K562 (cell line): Measurements from ENCODE around the gene OR7C1. TPM values are rescaled to one million over a fixed set of nuclear protein-coding genes. Genes with fewer than 3 reads are reported as not detected.

Experiments
- ARID1B ChIP-seq: fragments of 450-650 bp; IDR thresholded peaks from 2 replicates; pipeline ENCODE4 v1.6.1; 2016; ENCODE audit warnings: antibody characterized with exemption, mild to moderate bottlenecking, inconsistent platforms
- CBX1 ChIP-seq: sonication (generic); IDR thresholded peaks from 2 replicates; pipeline ENCODE4 v1.6.1; 2016; ENCODE audit warnings: antibody characterized with exemption, low read depth, mild to moderate bottlenecking
- CBX5 ChIP-seq: IDR thresholded peaks from 2 replicates; pipeline ENCODE4 v1.6.1; 2014; ENCODE audit warnings: low read depth, borderline replicate concordance
- CHCHD3 ChIP-seq: fragments of 250-450 bp; sonication (Bioruptor Pico); IDR thresholded peaks from 2 replicates; pipeline ENCODE4 v2.1.2; 2022; ENCODE audit warnings: mild to moderate bottlenecking
- CTBP1 ChIP-seq: fragments of 450-650 bp; IDR thresholded peaks from 2 replicates; pipeline ENCODE4 v1.6.1; 2016; ENCODE audit warnings: borderline replicate concordance
- E2F3 ChIP-seq: fragments of 250-450 bp; sonication (Bioruptor Pico); IDR thresholded peaks from 2 replicates; pipeline ENCODE4 v1.4.0; 2020; ENCODE audit warnings: mild to moderate bottlenecking
- ESRRB ChIP-seq: fragments of 250-450 bp; sonication (Bioruptor Pico); IDR thresholded peaks from 2 replicates; pipeline ENCODE4 v1.5.0; 2020; ENCODE audit warnings: mild to moderate bottlenecking, moderate library complexity, borderline replicate concordance
- ETV6 ChIP-seq, 3 experiments: fragments of 150-350 bp in 1 of 3; sonication (generic) in 1 of 3; formaldehyde crosslinking in 1 of 3; IDR thresholded peaks; 2 replicates each; pipeline versions ENCODE4 v1.6.1 to v1.8.0; 2014 to 2022; ENCODE audit warnings: borderline replicate concordance in 2 of 3, low read depth in 2 of 3, antibody characterized with exemption in 1 of 3, low read length in 1 of 3, mild to moderate bottlenecking in 1 of 3, missing genetic modification reagents in 1 of 3
- FOSL1 ChIP-seq: fragments of 200-800 bp; sonication (Bioruptor generic); conservative IDR thresholded peaks from 2 replicates; pipeline ENCODE4 v1.6.1; 2016; ENCODE audit warnings: missing genetic modification characterization, missing compliant biosample characterization
- FOXA1 ChIP-seq: fragments of 450-650 bp; IDR thresholded peaks from 2 replicates; pipeline ENCODE4 v1.6.1; 2016; ENCODE audit warnings: mild to moderate bottlenecking, borderline replicate concordance
- HOXB6 ChIP-seq: fragments of 250-450 bp; sonication (Bioruptor Pico); IDR thresholded peaks from 2 replicates; pipeline ENCODE4 v1.5.1; 2022; ENCODE audit warnings: mild to moderate bottlenecking, borderline replicate concordance
- KDM4B ChIP-seq, 2 experiments: fragments of 450-650 bp in 1 of 2; sonication (generic) in 1 of 2; IDR thresholded peaks; 2 replicates each; pipeline ENCODE4 v1.6.1; 2016 to 2017; ENCODE audit warnings: borderline replicate concordance in 2 of 2, antibody characterized with exemption in 1 of 2, low read depth in 1 of 2, mild to moderate bottlenecking in 1 of 2
- LARP7 ChIP-seq: fragments of 450-650 bp; IDR thresholded peaks from 2 replicates; pipeline ENCODE4 v1.6.1; 2016
- MEIS2 ChIP-seq: fragments of 450-650 bp; IDR thresholded peaks from 2 replicates; pipeline ENCODE4 v1.6.1; 2014; ENCODE audit warnings: mild to moderate bottlenecking; ENCODE audit not compliant: partially characterized antibody
- PML ChIP-seq: IDR thresholded peaks from 2 replicates; pipeline ENCODE4 v1.6.1; 2012; ENCODE audit warnings: low read length, inconsistent platforms
- POLR2H ChIP-seq: IDR thresholded peaks from 2 replicates; pipeline ENCODE4 v1.6.1; 2016; ENCODE audit warnings: missing genetic modification characterization, low read depth, mild to moderate bottlenecking, control low read depth, missing compliant biosample characterization, moderate library complexity
- RAD51 ChIP-seq: fragments of 450-650 bp; IDR thresholded peaks from 2 replicates; pipeline ENCODE4 v1.7.1; 2016; ENCODE audit warnings: low read depth, mild to moderate bottlenecking, borderline replicate concordance
- SOX6 ChIP-seq: fragments of 450-650 bp; IDR thresholded peaks from 2 replicates; pipeline ENCODE4 v1.6.1; 2014; ENCODE audit warnings: mild to moderate bottlenecking
- SPI1 ChIP-seq: IDR thresholded peaks from 2 replicates; pipeline ENCODE4 v1.6.1; 2011; ENCODE audit warnings: low read depth, low read length, control low read depth, borderline replicate concordance
- TAL1 ChIP-seq: fragments of 450-650 bp; IDR thresholded peaks from 2 replicates; pipeline ENCODE4 v1.6.1; 2016; ENCODE audit warnings: mild to moderate bottlenecking
- ZNF23 ChIP-seq: fragments of 250-450 bp; sonication (Bioruptor Pico); IDR thresholded peaks from 2 replicates; pipeline ENCODE4 v1.4.0; 2020; ENCODE audit warnings: mild to moderate bottlenecking
- ZNF263 ChIP-seq: sonication (generic); formaldehyde crosslinking; IDR thresholded peaks from 2 replicates; pipeline ENCODE4 v1.8.0; 2022; ENCODE audit warnings: mild to moderate bottlenecking, missing genetic modification reagents, borderline replicate concordance
- ZNF57 ChIP-seq: fragments of 450-650 bp; formaldehyde crosslinking; IDR thresholded peaks from 2 replicates; pipeline ENCODE4 v1.4.0; 2020; ENCODE audit warnings: mild to moderate bottlenecking, moderate library complexity
- polyA plus RNA-seq, 8 experiments: library from polyadenylated mRNA; depleted of rRNA in 4 of 8; stranded (reverse) in 5 of 8; unstranded in 3 of 8; fragments of >200 nt; fragmentation: Nextera tagmentation in 2 of 8; fragmentation: Illumina TruSeq in 1 of 8; extraction: Ambion mirVana in 2 of 8; extraction: Trizol in 1 of 8; gene quantifications; 2 replicates each; pipeline versions ENCODE4 v1.2.1 to v1.2.3, GENCODE V29; 2011 to 2014; ENCODE audit warnings: inconsistent platforms in 1 of 8, missing spikeins in 1 of 8
- total RNA-seq, 7 experiments: library from RNA; depleted of rRNA in 6 of 7; stranded (reverse); fragments of >200 nt in 6 of 7; fragmentation: Illumina TruSeq in 2 of 7; extraction: Trizol in 2 of 7; gene quantifications; 2 replicates each; pipeline versions ENCODE4 v1.2.1 to v1.2.3, GENCODE V29; 2011 to 2021; ENCODE audit warnings: low replicate concordance in 1 of 7
- TF ChIP-seq, protein P1 (sequence below): sonication (generic); formaldehyde crosslinking; IDR thresholded peaks from 2 replicates; pipeline ENCODE4 v1.8.0; 2022; ENCODE audit warnings: missing genetic modification reagents, mild to moderate bottlenecking, moderate library complexity, borderline replicate concordance
- TF ChIP-seq, protein P2 (sequence below), 2 experiments: fragments of 450-650 bp; IDR thresholded peaks; 2 replicates each; pipeline ENCODE4 v1.6.1; 2018; ENCODE audit warnings: mild to moderate bottlenecking in 2 of 2, low read depth in 1 of 2; ENCODE audit not compliant: partially characterized antibody in 2 of 2
- TF ChIP-seq, protein P3 (sequence below): fragments of 450-650 bp; IDR thresholded peaks from 2 replicates; pipeline ENCODE4 v1.6.1; 2017; ENCODE audit warnings: mild to moderate bottlenecking, moderate library complexity

Gene OR7C1
- total and polyA plus RNA-seq, 9 of the 15 experiments (the other 6 are each of a cell fraction or from before 2014, with no cell fraction given): 0.01 to 0.18 (median 0.10) TPM; not detected in 1

DNA sequence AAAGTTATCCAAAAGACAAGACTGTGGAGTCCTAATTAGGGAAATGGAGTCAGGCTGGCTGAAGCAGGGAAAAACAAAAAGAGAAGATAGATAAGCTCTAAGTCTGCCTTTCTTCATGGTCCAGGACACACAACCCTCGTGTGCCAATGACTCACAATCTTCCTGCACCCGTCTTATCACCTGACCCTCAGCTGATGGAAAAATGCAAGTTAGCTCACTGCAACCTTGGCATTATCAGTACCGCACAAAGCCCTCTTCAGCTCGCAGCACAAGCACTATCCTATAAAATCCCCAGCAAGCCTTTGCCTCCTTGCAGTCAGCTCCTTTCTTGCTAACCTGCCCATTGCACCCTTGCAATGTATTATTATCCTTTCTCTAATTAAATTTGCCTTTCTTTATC, 4.3 kb downstream of the OR7C1 start (continued):
- no peak for TF ChIP-seq ETV6 (IDR thresholded peaks at IDR 0.05; ENCODE audit: borderline replicate concordance in 1 of 2, low read depth in 2 of 2, low read length in 1 of 2)
- no peak for TF ChIP-seq ETV6 (CRISPR knock-in tag; IDR thresholded peaks at IDR 0.05; ENCODE audit: borderline replicate concordance)
- no peak for TF ChIP-seq CBX5
- no peak for TF ChIP-seq HOXB6 (CRISPR knock-in tag)
- no peak for TF ChIP-seq ZNF23 (CRISPR knock-in tag)
- no peak for TF ChIP-seq ZNF263 (CRISPR knock-in tag)
- no peak for TF ChIP-seq ZNF57 (CRISPR knock-in tag)
- TF ChIP-seq CTBP1: peak; percentile 40; the same call in 1 of the 2 replicates
- no peak for TF ChIP-seq RAD51
- no peak for TF ChIP-seq PML
- TF ChIP-seq, protein P1, sequence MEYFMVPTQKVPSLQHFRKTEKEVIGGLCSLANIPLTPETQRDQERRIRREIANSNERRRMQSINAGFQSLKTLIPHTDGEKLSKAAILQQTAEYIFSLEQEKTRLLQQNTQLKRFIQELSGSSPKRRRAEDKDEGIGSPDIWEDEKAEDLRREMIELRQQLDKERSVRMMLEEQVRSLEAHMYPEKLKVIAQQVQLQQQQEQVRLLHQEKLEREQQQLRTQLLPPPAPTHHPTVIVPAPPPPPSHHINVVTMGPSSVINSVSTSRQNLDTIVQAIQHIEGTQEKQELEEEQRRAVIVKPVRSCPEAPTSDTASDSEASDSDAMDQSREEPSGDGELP (CRISPR knock-in tag): peak; percentile 82
- TF ChIP-seq ARID1B: peak; percentile 69
- TF ChIP-seq, protein P2, sequence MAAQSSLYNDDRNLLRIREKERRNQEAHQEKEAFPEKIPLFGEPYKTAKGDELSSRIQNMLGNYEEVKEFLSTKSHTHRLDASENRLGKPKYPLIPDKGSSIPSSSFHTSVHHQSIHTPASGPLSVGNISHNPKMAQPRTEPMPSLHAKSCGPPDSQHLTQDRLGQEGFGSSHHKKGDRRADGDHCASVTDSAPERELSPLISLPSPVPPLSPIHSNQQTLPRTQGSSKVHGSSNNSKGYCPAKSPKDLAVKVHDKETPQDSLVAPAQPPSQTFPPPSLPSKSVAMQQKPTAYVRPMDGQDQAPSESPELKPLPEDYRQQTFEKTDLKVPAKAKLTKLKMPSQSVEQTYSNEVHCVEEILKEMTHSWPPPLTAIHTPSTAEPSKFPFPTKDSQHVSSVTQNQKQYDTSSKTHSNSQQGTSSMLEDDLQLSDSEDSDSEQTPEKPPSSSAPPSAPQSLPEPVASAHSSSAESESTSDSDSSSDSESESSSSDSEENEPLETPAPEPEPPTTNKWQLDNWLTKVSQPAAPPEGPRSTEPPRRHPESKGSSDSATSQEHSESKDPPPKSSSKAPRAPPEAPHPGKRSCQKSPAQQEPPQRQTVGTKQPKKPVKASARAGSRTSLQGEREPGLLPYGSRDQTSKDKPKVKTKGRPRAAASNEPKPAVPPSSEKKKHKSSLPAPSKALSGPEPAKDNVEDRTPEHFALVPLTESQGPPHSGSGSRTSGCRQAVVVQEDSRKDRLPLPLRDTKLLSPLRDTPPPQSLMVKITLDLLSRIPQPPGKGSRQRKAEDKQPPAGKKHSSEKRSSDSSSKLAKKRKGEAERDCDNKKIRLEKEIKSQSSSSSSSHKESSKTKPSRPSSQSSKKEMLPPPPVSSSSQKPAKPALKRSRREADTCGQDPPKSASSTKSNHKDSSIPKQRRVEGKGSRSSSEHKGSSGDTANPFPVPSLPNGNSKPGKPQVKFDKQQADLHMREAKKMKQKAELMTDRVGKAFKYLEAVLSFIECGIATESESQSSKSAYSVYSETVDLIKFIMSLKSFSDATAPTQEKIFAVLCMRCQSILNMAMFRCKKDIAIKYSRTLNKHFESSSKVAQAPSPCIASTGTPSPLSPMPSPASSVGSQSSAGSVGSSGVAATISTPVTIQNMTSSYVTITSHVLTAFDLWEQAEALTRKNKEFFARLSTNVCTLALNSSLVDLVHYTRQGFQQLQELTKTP (IDR thresholded peaks at IDR 0.05; ENCODE audit: low read depth in 1 of 2, partially characterized antibody in 2 of 2): no peak
- TF ChIP-seq FOSL1 (tag): peak; percentile 93
- TF ChIP-seq POLR2H (tag): no peak
- TF ChIP-seq ESRRB (CRISPR knock-in tag): no peak
- no peak for TF ChIP-seq CBX1
- TF ChIP-seq, protein P3, sequence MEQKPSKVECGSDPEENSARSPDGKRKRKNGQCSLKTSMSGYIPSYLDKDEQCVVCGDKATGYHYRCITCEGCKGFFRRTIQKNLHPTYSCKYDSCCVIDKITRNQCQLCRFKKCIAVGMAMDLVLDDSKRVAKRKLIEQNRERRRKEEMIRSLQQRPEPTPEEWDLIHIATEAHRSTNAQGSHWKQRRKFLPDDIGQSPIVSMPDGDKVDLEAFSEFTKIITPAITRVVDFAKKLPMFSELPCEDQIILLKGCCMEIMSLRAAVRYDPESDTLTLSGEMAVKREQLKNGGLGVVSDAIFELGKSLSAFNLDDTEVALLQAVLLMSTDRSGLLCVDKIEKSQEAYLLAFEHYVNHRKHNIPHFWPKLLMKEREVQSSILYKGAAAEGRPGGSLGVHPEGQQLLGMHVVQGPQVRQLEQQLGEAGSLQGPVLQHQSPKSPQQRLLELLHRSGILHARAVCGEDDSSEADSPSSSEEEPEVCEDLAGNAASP: no peak
- no peak for TF ChIP-seq FOXA1
- TF ChIP-seq TAL1: no peak
- no peak for TF ChIP-seq CHCHD3 (CRISPR knock-in tag)
- TF ChIP-seq E2F3: no peak
- TF ChIP-seq LARP7: no peak
- TF ChIP-seq SPI1: no peak
- 0 out of 2 replicates have a peak, but pooled peaks have one; percentile 32 for TF ChIP-seq SOX6
- no peak for TF ChIP-seq MEIS2
- TF ChIP-seq KDM4B (IDR thresholded peaks at IDR 0.05; ENCODE audit: borderline replicate concordance in 2 of 2, low read depth in 1 of 2): no peak
